Measurements from ENCODE around the gene ENOX1.

The ENOX1 gene

DNA sequence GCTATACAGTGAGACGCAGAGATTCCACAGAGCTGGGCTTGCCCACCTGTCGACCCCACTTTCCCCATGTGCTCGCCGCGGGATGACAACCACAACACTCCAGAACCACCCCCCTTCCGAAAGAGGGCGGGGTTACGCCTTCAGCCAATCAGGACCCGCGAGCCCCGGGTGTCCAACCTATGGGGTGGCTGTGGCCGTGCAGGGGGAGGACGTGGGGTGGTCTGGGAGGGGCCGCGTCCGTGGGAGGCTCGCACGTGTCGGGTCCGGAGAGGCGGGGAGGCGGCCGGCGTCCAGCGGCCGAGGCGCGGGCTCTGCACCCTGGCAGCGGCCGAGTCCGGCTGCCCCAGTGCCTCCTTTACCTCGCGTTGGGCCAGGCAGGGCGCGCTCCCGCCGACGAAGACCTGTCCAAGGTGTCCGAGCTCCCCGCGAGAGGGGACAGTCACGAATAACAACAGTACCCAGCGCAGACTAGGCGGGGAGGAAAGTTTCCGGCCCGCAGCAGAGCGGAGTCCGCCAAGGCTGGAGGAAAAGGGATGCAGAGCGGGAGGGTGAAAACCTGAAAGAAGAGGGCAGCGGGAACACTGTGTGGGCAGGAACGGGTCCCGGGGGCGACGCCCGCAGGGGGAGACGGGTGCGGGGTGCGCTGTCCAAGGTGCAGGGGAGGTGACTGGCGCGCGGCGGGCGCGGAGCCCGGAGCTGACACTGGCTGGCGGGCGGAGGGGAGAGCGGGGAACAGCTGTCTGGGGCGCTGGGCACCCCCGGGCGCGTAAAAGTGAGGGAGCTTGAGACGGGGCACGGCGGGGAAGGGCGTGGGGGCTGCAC is 911 bp downstream of the ENOX1 start:
- no peak for DNase-seq (ENCODE audit: low read depth)

DNA sequence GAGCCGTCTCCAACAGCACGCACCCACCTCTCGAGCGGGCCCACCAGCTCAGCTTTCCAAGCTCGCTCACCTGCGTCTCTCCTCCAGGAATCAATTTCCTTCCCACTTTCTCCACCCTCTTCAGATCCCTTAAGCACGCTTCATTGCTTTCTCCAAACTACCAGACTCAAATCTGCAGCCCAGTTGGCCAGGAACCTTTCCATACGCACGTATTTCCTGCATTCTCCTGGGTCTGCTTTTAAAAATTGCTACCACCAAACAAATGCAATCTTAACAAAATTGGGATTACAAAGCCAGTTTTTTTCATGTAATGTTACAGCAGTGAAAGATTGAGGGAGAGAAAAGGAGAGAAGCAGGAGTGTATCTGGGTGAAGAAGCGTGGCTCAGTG is 1.5 kb downstream of the ENOX1 start:
- DNase-seq (ENCODE audit: low read depth): no peak

DNA sequence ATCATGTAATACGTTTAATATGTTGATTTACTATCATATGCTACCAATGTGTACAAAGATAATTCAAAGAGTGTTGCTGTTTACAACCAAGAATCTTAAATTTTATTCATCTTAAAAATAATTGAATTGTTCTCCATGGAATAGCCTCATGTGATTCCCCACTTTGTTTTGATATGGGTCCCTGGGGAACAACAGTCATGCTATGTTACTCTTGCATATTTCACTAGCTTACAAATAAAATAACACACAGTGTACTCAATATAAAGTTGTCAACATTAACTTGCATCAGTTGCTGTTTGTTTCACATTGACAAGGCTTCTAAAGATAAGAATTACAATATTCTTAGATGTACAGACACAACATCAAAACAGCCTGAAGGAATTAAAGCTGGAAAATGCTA is 2.3 kb downstream of the ENOX1 start:
- DNase-seq (ENCODE audit: low read depth): no peak

DNA sequence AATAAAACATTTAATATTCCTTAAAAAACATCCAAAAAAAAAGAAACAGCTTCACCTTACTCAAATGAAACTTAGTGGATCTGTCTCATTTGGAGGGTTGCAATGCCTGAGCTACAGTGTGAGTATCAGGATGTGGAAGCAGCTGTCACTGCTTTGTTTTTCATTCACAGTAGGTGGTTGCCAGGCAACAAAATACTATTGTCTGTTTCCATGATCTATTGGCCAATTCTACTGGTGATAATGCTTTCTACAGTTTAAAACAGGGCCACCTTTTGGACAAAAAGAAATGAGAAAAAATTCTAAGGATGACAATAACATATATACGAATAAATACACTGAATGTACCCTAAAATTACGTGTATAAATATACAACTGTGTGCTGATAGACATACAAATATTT is 3.0 kb downstream of the ENOX1 start:
- no peak for DNase-seq (ENCODE audit: low read depth)

DNA sequence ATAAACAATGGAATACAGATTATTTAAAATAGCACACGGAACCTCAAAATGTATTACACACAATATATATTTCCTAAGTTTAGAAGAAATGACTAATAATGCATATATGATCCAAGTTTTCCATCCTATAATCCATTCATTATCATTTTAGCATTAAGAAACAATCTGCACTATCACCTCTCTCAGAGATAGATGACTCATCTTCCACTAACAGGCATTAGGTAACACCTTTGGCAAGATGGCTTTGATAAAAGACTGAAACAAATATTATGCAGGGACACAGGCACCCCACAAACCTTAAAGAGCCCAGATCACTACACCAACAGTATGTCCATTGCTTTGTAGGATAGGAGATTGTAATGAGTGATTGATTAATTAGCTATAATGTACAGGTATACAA is 4.1 kb downstream of the ENOX1 start:
- no peak for DNase-seq (ENCODE audit: low read depth)

DNA sequence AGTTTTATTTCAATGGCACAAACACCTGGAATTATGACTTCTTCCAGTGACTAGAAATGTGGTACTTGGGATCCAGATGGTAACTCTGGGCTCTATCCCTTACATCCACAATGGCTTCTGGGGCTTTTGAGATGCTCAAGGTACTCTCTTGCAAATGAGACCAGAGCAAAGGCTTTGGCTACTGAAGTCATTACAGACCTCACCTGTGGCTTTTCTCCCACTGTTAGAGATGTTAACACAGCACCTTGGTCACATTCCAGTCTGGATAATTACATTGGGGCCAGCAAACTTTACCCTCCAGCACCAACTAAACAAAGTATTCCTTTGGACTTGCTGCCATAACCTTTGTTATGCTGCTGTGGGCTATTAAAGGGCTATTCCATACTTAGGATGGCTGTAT is 6.1 kb downstream of the ENOX1 start:
- DNase-seq (ENCODE audit: low read depth): no peak

DNA sequence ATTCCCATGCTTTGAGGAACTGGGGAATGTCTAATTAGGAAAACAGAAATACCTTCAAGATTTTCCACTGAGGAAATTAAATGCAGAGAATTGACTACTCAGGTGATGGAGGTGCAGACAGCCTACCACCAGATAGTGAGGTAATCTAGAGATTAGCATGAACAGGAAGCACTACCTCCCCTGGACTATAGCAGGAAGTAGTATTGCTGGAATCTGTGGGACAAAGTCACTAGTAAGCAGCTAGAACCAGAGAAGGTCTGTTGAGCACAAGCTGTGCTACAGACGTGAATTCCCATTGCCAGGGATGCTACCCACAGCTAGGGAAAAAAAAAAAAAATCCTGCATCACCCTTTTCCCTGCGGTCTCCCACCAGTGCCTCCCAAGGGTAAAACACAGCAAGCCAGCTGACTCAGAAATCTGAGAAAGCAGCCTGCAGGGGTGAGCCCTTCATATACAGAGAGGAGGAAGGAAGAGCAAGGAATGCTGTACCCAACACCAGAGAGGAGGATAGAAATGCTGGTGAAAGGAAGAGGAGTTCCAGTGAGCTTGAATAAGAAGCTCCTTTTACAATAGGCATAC is 10.2 kb downstream of the ENOX1 start:
- DNase-seq (ENCODE audit: low read depth): no peak

DNA sequence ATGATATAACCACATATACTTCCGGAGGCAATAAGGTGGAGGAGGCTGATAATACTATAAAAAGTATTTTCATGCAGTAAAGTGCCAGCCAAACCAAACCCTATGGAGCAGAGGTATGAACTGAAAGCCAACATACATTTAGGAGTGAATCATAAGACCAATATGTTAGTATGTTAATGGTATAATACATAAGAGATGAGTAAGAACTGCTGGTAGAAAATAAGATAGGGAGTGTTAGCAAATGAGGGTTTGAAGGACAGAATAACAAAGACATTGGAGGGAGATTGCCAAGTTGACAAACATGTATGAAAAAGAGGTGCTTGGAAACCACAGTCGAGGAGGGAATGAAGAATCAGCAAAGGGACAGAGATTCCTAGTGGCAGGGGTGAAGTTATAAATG is 10.8 kb downstream of the ENOX1 start:
- no peak for DNase-seq (ENCODE audit: low read depth)

DNA sequence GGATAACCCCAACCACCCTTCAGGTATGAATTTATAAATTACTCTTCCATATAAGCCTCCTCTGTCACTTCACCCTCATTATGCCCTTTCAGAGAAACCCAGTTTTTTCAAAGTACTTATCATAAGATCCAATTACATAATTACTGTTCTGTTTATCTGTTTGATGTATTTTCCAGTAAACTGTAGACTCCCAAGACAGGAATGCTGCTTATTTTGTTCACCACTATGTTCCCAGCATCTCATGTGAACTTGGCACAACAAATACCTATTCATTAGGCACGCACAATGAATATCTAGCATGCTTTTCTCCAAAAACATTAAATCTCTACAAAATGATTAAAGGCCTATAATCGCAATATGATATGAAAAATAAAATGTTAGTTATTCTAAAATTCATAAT is 13.2 kb downstream of the ENOX1 start:
- no peak for DNase-seq (ENCODE audit: low read depth)

DNA sequence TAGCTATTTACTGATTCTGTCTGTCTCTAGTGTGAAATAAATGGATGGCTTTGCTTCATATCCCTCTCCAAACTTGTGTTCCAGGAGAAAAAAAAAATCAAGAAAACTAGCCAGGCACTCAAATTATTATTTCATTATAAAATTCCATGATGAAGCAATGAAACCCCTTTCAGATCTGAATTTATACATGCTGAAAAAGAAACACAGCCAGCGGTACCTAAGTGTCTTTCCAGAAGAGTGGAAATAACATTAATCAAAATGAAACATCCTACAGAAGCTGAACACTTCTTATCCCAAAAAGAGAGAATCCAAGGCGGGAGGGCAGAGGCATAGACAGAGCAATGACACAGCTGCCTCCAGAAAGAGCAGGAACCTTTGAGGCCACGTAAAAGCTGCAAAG is 15.9 kb downstream of the ENOX1 start:
- DNase-seq (ENCODE audit: low read depth): no peak

DNA sequence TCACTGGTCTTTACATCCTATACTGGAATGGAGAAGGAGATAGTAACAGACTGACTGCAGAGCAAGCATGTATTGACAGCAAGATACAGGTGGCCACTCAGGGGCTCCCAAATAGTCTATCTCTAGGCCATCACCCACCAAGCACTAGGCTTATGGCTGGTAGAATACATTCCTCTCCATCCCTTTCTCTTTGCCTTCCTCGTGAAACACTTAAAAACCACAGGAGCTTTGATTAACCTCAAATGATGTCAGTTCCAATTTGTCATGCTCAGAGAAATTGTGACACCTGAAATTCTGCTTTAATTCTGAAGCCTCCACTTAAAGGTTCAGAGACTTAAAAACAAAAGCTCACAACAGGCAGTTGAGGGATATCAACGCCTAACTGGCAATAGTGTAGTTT is 17.2 kb downstream of the ENOX1 start:
- DNase-seq (ENCODE audit: low read depth): no peak

DNA sequence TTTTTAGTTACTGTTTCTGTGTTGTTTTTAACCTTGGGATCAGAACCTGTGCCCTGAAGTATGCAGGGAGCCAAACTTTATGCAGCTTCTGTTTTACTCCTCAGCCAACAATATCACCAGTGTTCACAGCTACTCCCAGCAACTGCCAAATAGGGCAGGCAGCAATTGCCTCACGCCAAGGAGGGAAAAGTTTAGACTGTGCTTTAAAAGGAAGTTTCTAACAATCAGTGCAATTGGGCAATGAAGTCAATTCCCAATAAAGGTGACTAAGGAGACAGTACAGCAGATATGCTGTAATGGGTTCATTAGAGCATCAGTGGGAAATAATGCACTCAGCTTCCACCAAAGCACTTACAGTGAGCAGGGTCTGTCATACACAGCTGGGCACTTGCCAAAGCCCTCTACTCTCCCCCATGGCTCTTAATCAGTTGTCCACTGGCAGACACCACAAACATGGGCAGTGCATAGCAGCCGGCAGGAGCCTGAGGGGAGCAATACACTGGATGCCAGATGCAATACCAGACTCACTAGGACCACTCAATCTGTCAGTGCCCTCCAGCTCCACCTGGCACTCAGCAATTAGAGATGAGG is 19.3 kb downstream of the ENOX1 start:
- DNase-seq (ENCODE audit: low read depth): no peak

DNA sequence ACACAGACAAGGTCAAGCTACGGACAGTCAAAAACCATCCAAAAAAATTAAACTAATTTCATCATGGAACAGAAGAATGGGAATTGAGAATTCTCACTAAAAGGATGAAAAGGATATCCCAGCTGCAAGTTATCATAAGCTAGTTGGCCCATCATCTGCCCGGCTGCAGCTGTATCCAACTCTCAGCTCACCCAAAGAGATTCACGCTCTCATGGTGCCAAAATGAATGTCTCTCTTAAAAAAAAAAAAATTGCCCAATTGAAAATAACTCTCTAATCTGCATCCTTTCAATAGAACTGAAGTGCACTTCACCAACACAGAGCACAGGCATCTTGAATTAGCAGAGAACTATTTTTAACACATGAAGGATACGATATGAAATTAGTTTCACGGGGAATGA is 20.0 kb downstream of the ENOX1 start:
- no peak for DNase-seq (ENCODE audit: low read depth)

DNA sequence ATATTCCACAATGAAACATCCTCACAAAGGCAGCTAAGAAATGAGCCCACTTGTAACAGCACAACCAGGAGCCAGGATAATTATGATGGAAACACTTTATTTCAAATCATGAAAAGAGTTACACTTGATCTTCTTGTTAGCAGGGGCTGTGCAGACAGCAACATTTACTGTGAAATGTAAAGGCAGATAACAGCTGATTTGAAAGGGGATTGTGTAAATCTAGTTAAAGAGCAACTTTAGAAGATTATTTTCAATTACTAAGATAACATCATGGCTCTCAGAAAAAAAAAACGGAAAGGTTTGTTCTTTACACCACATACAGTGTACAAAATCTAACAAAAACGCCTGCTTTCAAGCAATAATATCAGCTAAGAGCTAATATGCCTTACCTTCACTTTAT is 22.4 kb downstream of the ENOX1 start:
- no peak for DNase-seq (ENCODE audit: low read depth)

DNA sequence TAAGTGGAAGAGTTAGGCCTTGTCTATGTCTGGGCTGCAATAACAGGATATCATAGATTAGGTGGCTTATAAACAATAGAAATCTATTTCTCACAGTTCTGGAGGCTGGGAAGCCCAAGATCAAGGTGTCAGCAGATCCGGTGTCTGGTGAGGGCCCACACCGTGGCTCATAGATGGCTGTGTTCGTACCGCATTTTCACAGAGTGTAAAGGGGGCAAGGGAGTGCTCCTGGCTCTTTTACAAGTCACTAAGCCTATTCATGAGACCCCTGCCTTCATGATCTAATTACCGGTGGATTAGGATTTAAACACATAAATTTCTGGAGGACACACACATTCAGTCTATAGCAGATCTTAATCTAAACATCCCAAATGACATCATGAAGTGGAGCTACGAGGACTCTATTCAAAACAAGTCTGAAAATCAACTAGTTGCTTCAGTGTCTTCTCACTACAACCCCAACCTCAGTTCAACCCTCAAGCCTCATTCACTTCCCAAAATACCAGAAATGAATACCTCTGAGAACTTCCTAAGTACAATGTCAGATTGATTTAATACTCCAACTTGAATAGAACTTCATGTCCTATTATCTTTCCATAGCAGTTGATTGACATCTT is 23.5 kb downstream of the ENOX1 start:
- no peak for DNase-seq (ENCODE audit: low read depth)

DNA sequence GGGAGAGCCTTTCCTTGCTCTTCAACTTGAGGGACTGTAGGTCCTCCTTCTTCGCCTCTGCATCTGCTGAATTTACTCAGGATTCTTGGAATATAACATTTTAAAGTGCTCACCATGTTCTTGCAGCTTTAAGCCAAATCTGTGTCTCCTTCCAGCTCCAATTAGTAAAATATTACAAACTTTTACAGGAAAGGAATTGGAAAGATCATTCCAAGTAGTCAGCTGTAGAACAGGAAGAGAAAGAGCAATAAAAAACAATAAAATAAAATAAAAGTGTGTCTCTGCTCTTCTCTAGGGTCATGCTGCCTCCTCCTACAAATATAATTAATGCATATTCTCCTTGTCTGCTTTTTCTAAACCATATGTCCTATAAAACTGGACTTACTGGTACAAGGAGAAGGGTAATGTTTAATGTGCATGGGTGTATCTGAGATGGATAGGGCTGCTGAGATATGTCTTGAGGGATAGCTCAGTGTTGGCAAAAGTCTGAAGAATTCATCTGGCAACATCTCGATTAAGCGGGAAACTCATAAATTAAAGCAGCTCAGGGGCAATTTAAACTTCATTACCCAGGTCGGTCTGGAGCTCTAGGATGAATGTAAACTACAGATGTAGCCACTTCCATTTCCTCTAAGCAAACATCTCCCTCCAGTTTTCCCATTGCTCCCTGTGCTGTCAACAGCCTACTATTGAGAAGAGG is 25.0 kb downstream of the ENOX1 start:
- DNase-seq (ENCODE audit: low read depth): no peak

DNA sequence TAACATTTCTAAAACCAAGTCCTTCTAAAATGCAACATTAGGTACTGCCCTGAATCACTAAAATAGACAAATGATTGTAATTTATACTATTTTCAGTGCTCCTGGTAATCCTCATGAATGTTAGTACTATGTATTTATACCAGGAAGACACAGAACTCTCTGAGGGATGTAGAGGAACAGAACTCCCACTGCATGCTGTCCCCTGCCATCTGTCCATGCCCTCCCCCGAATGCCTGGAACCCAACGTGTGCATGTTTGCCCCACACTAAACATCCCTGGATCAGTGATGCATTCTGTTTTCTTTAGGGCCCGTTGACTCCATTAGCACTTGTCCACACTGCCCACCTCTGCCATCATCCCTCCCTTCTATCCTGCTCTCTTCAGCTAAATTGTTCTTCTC is 26.5 kb downstream of the ENOX1 start:
- no peak for DNase-seq (ENCODE audit: low read depth)

DNA sequence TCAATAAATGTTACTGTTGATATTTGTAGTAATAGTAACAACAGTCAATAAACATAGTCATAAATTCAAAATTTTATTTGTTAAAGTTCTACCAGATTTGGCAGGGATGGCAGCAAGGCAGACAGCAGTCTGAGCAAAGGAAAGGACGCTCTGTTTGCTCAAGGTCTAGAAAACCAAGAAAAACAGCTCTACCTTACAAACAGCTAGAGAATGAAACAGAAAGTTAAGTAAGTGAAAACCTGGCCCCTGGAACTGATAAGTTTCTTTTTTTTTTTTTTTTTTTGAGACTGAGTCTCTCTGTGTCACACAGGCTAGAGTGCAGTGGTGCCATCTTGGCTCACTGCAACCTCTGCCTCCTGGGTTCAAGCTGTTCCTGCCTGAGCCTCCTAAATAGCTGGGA is 27.9 kb downstream of the ENOX1 start:
- no peak for DNase-seq (ENCODE audit: low read depth)

DNA sequence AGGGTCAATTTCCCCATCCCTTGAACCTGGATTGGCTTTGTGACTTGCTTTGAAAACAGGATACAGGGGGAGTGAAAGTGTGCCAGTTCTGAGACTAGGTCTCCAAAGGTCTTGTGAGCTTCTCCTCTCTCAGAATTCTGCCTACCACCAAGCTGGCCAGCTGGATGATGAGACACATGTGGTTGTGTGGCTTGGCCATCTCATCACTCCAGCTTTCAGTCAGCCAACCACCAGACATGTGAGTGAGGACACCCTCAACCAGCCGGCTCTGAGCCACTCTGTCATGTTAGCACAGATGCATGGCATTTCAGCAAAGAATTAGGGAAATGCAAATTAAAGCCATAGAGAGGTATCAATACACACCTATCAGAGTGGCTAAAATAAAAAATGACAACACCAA is 29.5 kb downstream of the ENOX1 start:
- no peak for DNase-seq (ENCODE audit: low read depth)

DNA sequence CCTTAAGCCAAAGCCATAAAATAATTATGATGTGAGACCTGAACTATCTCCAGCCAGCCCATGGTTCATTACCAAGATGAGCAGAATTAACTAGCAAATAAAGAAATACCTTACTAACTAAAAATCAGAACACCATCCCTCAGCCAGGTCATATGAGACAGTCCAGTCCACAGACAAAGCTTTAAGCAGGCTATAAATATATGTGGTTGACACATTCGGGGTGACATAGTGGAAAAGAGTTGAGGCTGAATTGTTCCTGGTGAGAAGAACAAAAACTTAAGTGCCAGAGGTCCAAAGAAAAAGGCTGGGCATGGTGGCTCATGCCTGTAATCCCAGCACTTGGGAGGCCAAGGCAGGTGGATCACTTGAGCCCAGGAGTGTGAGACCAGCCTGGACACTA is 30.9 kb downstream of the ENOX1 start:
- no peak for DNase-seq (ENCODE audit: low read depth)

DNA sequence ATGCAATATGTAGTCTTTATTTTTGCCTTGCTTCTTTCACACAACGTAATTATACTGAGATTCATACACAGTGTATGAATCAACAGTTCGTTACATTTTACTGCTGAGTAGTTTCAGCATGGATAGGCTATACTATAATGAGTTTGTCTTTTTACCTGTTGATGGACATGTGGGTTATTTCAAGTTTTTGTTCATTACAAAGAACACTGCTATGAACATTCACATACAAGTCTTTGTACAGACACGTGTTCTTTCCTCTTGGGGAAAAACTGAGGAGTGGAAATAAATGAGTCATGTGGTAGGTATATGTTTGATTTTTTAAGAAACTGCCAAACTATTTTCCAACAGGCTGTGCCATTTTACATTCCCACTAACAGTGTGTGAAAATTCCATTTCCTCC is 35.1 kb downstream of the ENOX1 start:
- no peak for DNase-seq (ENCODE audit: low read depth)

DNA sequence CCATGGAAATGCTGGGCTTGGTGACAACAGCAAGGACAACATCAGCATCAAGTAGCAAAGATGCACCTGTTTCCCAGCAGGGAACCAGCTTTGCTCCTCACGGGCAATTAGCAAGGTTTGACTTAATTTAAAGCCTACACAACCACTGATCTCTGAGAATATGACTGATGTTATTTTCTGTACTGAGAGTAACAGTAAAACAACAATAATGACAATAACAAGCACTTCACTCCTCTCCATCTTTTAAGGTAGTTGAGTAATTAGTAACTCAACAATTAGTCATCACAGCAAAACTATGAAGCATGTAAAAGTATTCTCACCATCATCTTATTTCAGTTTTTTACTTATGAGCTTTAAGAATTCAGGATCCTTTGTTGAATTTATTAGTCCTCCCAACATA is 37.3 kb downstream of the ENOX1 start:
- no peak for DNase-seq (ENCODE audit: low read depth)
